ENCODE data around the gene EEF2K.
"Not testable (repeated sequence)": the region's sequence is repeated elsewhere in the genome, so short reads cannot be mapped to it uniquely, and the experiment has no call there.

Gene EEF2K

DNA sequence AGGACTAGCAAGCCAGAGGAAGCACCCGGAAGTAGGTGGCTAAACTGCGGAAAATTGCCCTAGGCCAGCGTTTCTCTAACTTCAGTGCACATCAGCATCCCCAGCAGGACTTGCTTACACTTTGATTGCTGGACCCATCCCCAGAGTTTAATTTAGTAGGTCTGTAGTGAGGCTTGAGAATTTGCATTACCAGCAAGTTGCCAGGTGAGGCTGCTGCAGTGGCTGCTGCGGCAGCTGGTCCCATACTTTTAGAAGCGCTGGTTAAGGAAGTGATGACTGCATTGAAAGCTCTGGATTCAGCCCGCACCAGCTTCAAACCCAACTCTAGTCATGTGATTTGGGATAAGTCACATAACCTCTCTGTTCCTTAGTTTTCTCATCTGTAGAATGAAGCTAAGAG is 4.2 kb downstream of the EEF2K start:
- FAIRE-seq (no peak), DNase-seq (ENCODE audit: low spot score) (no peak)

DNA sequence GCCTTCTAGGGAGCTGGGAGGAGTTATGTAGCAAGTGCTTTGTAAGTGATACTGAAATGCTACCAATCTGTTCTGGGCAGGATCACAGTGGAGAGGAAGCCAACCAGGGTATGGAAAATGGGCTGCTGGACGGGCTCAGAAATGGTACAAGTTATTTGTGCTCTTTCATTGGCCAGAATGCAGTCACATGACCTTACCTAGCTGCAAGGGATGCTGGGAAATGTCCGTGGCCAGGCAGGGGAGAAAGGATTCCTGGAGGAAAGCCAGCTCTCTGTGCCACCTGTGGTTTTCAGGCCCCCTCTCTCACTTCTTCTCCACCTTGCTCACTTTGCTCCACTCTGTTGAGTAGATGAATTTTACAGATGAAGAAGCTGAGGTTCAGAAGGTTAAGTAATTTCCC is 4.8 kb downstream of the EEF2K start:
- DNase-seq (ENCODE audit: low spot score): no peak
- no peak for FAIRE-seq

DNA sequence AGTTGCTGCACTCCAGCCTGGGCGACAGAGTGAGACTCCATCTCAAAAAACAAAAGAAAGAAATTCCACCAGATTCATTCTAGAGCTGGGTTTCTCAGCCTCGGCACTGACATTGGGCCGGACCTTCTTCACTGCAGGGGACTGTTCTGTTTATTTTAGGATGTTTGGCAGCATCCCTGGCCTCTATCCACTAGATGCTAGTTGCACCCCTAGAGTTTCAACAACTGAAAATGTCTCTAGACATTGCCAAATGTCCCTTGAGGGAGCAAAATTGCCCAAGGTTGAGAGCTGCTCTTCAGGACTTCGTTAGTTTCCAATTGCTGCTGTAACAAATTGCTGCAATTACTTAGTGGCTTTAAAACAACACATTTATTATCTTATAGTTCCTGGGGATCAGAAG is 7.2 kb downstream of the EEF2K start:
- DNase-seq (ENCODE audit: low spot score) (no peak), FAIRE-seq (no peak)

DNA sequence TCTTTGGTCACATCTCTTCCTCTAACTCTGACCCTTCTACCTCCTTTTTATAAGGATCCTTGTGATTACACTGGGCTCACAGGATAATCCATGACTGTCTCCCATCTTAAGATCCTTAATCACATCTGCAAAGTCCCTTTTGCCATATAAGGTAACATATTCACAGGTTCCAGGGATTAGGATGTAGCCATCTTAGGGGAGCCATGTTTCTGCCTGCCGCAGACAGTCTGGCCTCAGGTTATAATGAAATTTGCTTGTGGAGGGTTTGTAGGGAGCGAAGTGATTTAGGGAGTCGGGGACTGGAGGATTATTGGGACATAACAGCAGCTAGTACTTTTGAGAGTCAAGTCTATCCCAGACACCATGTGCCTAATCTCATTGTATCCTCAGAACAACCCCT is 7.7 kb downstream of the EEF2K start:
- DNase-seq (ENCODE audit: low spot score) (no peak), FAIRE-seq (no peak)

DNA sequence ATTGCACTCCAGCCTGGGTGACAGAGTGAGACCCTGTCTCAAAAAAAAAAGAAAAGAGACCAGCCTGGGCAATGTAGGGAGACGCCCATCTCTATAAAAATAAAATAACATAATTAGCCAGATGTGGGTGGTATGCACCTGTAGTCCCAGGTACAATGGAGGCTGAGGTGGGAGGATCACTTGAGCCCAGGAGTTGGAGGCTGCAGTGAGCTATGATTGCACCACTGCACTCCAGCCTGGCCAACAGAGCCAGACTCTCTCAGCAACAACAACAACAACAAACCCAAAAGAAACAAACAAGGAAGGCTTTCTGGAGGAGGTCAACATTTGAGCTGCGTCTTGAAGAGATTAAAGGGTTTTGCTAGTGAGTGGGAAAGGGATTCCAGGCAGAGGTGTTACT is 8.3 kb downstream of the EEF2K start:
- no peak for FAIRE-seq

DNA sequence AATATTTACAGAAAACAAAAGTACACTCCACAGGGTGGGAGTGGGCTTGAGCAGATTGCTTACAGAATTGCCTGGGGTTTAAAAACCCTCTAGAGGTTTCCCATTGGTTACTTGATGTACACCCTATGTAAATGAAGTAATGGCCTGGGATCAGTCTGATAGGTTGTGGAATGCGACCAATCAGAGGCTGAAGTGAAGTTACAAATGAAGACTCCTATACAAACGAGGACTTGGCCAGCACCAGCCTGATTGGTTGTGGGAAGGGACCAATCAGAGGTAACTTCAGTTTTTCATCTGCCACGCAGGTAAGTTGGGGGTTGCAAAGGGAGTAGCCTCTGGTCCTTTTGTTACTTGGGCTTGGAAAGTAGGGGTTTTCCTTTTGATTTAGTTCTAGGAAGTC is 8.8 kb downstream of the EEF2K start:
- FAIRE-seq: no peak
- DNase-seq (ENCODE audit: low spot score): no peak

More for the DNA sequence above, 8.3 kb downstream of the EEF2K start:
- DNase-seq (ENCODE audit: low spot score): no peak

DNA sequence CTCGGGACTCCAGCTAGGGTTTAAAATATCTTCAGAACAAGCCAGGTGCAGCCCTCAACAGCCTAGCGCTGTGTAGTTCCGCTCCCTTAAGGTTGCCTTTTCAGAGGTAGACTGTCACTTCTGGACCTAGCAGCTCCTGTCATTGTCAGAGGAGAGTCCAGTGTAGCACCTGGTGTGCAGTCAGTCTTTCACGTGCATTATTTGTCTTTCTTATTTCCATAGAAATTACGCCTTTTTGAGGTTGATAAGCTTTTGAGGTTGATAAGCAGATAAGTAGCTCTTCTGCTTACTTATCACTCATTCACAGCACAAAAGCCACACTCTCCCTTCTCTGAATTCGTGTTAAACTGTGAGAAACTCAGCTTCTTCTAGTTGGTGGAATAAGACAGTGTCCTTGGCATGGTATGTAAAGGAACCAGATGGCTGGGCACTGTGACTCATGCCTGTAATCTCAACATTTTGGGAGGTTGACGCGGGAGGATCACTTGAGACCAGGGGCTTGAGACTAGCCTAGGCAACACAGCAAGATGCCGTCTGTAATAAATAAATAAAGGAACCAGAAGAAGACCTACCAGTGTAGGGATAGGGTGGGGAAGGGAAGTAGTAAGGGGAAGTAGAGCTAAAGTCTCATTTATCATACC is 10.2 kb downstream of the EEF2K start:
- DNase-seq (ENCODE audit: low spot score): no peak
- FAIRE-seq: no peak

DNA sequence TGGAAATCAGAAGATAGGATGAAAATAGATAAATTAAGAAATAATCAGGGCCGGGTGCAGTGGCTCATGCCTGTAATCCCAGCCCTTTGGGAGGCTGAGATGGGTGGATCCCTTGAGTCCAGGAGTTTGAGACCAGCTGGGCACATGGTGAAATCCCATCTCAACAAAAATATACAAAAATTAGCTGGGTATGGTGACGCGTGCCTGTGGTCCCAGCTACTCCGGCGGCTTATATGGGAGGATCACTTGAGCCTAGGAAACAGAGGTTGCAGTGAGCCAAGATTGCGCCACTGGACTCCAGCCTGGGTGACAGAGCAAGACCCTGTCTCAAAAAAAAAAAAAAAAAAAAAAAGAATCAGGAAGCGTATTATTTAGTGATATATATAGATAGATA is 10.8 kb downstream of the EEF2K start:
- not testable (repeated sequence) for DNase-seq (ENCODE audit: low spot score); FAIRE-seq

DNA sequence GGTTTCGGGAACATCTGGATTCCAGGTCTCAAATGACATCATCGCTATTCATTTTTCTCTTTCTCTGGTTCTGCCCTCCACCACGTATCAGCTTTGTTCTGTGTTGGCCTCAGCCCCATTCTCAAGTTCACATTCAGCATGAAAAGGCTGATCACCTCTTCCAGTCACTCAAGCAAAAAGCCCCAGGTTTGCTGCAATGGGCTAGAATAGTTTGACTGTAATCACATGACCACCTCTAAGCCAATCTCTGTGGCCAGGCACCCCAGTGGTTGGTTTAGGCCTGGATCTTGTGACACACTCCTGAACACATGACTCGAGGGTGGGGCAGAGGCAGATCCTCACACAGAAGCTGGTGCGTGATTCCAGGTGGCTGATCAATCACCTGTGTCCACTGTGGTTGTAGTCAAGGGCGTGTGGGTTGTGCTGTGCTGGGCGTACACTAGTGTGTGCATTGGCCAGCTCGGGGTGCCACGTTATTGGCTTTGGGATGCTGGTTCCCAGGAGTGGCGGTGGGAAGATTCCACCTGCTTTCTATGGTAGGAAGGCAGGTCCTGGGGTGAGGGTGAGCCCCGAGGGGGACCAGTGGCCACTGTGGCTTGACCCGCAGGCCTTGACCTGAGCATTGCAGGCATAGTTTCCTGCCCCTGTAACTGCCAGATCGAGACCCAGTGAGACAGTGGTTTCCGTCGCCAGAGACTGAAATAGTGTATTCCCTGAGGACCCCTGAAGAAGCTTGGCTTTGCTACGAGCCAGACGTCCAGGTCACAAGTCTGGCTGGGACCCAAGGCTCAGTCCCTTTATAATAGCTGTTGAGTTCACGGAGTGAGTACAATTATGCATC is 12.0 kb downstream of the EEF2K start:
- FAIRE-seq (no peak), DNase-seq (ENCODE audit: low spot score) (no peak)

DNA sequence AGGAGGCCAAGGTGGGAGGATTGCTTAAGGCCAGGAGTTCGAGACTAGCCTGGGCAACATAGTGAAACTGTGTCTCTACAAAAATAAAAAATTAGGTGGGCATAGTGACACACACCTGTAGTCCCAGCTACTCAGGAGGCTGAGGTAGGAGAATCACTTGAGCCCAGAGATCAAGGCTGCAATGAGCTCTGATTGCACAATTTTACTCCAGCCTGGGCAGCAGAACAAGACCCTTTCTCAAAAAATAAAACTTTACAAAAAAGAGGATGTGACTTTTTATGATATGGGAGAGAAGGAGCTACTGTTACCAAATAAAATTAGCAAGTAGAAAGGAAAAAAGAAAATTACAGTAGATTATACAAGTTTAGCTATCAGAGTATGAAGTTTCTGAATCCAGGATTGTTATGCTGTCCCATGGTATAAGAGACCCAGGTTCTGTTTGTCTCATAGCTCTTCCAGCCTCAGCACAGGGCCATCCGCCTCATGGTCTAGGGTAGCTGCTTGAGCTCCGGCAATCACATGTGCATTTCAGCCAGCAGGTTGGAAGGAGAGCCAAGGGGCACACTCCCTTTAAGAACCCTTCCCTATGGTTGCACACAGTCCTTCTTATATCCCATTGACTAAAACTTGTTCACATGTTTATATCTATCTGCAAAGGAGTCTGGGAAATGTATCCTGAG is 13.5 kb downstream of the EEF2K start:
- no peak for FAIRE-seq
- no peak for DNase-seq (ENCODE audit: low spot score)

DNA sequence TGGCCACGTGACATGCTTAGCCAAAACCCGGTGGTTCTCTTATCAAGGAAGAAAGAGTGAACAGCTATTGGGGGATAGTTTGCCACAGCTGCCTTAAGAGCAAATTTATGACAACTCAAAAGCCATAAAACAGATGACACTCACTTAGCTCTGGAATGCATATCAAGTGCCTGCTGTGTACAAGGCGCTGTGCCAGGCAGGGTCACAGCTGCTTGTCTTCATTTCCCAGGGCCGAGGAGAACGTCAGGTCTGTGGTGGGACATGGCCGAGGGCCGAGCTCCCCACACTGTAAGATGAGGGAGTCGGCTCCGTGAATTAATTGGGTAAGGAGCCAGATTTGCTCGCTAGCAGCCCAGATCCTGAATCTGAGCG is 14.0 kb downstream of the EEF2K start:
- DNase-seq (ENCODE audit: low spot score): no peak
- no peak for FAIRE-seq

DNA sequence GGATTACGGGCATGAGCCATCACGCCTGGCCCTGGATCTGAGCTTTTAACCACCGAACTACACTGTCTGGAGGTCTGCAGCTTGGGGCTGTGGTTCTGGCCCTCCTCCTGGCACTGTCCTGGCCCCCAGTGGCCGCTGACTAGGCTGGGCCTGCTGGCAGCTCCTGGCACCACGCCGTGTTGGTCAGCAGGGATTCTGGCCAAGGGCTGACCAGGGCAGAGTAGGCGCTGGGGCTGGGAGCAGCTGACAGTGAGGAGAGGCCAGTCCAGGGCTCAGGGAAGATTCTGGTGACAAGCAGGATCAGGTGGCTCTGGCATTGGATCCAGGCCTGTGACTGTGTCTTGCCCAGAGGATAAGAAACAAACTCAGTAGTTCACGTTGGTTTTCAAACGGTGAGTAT is 14.6 kb downstream of the EEF2K start:
- DNase-seq (ENCODE audit: low spot score) (no peak), FAIRE-seq (no peak)

DNA sequence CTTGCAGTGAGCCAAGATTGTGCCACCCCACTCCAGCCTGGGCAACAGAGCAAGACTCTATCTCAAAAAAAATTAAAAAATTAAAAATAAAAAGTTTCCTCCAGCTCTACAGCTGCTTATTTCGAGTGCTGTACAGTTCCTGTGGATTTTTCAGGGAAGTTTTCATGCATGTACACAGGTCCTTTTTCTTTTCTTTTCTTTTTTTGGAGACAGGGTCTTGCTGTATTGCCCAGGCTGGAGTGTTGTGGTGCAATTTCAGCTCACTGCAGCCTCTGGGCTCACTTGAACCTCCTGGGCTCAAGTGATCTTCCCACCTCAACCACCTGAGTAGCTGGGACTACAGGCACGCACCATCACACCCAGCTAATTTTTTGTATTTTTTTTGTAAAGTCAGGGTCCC is 15.9 kb downstream of the EEF2K start:
- no peak for DNase-seq (ENCODE audit: low spot score)
- no peak for FAIRE-seq

DNA sequence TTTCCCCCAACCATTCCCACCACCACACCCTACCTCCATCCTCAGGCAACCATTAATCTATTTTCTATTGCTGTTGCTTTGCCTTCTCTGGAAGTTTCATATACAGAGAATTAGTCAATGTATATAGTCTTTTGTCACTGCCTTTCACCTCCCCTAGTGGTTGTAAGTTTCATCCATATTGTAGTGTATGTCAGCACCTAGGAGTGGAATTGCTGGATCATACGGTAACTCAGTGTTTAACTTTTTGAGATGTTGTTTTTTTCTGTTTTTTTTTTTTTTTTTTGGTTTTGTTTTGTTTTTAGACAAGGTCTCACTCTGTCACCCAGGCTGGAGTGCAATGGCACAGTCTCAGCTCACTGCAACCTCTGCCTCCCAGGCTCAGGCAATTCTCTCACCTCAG is 16.9 kb downstream of the EEF2K start:
- DNase-seq (ENCODE audit: low spot score) (no peak), FAIRE-seq (no peak)

DNA sequence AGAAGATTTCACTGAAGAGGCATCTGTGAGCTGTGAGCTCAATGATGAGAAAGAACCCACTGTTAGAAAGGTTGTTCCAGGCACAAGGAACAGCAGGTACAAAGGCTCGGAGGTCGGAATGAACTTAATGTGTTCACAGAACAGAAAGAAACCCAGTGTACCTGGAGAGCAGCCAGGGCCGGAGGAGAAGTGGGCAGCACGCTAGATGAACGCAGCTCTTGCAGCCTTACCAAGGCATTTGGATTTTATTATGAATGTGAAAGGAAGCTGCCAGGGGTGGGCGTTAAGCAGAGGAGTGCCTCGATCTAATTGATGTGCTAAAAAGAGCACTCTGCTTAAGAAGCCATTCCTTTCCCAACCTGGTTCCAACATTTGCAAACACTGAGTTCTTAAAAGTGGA is 19.0 kb downstream of the EEF2K start:
- FAIRE-seq (no peak), DNase-seq (ENCODE audit: low spot score) (no peak)

DNA sequence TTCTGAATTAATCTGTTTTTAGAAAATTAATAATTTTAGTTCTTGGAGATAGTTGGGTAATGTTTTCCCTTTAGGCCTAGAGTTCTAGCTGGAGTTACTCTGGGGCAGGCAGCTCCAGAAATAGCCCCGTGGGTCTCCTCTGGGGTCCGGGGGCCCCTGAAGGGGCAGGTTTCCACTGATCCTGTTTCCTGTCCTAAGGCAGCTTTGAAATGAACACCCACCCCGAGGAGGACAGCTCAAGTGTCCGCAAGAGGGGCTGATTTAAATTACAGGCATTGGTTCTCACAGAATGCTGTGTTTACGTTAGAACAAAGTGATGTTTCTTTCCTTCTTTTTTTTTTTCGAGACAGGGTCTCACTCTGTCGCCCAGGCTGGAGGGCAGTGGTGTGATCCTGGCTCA is 23.8 kb downstream of the EEF2K start:
- no peak for FAIRE-seq
- no peak for DNase-seq (ENCODE audit: low spot score)

DNA sequence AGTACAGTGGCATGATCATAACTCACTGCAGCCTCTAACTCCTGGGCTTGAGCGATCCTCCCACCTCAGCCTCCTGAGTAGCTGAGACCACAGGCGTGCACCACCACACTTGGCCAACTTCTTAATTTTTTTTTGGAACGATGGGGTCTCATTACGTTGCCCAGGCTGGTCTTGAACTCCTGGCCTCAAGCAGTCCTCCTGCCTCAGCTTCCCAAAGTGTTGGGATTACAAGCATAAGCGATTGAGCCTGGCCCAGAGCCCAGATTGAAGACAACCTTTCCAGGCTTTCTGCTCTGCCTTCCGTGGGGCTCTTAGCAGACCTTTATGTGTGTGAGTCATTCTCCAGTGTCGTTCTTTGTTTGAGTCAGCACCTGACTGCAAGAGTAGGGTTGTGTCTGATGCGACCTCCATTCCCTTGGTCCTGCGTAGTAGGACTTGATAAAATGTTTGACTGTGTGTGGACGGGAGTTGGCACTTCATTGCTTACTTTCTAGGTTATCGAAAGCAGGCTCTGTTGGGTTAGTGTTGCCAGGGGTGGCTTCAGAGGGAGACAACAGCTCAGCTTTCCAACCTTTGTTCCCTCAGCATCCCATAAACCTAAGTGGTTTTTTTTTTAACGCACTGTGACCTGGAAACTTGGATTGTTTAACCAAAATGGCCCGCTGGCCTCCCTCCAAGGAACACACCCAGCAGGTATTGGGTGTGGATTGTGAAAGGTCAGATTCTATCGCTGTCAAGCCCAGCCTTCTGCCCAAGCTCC is 26.4 kb downstream of the EEF2K start:
- DNase-seq (ENCODE audit: low spot score): peak; percentile 65
- FAIRE-seq: no peak

DNA sequence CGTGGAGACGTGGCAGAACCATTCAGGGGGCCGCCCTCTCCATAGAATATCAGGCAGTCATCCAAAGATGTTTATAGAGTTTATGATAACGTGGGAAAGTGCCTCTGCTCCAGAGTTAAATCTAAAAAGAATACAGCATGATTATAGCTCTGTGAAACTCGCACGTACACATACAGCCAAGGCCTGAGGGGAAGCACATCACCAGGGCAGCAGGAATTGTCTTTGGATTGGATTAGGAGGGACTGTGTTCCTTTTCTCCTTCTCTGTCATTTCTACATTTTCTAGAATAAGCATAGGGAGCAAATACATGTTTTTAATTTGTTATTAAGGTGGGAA is 26.9 kb downstream of the EEF2K start:
- FAIRE-seq (no peak), DNase-seq (ENCODE audit: low spot score) (no peak)

DNA sequence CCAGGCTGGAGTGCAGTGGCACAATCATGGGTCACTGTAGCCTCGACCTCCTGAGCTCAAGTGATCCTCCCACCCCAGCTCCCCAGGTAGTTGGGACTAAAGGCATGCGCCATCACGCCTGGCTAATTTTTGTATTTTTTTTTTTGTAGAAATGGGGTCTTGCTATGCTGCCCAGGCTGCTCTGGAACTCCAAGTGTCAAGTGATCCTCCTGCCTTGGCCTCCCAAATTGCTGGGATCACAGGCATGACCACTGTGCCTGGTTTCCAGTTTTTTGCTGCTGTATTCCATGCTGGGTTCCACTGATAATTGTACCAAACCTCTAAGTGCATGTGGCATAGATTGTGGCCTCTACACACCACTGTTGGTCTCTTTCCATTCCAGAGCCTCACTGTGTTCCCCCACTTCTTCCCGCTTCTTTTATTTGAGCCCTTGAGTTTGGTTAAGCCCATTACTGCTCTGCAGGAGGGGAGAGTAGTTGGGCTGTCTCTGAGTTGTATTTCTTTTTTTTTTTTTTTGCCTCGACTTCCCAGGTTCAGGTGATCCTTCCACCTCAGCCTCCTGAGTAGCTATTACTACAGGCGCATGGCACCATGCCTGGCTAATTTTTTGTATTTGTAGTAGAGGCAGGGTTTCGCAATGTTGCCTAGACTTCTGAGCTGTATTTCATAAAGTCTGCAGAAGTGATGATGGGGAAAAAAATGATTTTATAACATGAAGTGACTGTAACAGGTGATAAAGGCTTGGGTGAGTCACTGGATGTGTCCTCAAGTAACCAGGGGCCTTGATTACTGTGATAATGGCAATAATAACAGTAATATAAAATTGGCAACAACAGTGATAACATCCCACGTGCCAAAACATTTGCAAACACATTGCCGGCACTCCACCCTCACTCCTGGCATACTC is 30.0 kb downstream of the EEF2K start:
- no peak for DNase-seq (ENCODE audit: low spot score)
- FAIRE-seq: no peak

DNA sequence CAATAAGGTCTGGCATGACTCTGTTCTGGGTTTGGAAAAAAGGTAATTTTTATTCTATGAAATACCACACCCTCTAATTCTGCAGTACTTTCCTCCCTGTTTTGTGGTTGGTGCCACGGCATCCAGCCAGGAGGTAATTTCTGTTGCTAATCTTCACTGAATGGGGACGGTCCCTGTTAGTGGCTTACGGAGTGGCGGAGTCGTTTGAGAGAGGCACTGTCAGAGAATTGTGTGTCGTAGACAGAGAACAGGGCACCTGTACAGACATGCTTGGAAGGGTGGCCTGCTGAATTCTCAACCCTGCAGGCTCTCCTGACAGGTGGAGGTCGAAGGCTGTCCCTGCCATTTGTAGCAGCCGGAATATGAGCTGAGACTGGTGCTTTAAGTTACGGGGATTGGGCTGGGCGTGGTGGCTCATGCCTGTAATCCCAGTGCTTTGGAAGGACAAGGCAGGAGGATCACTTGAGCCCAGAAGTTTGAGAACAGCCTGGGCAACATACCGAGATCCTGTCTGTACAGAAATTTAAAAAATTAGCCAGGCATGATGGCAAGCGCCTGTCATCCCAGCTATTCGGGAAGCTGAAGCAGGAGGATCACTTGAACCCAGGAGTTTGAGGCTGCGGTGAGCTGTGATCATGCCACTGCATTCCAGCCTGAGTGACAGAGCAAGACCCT is 33.2 kb downstream of the EEF2K start:
- FAIRE-seq (no peak), DNase-seq (ENCODE audit: low spot score) (no peak)
